ENCODE measurements around the gene TMUB1. TPM values are rescaled to one million over a fixed set of nuclear protein-coding genes. Genes with fewer than 3 reads are reported as not detected.

TMUB1 gene
- total and polyA plus RNA-seq, 9 of the 15 experiments (the other 6 are each of a cell fraction or from before 2014, with no cell fraction given) = 0.14 to 241 (median 74.1) TPM

DNA sequence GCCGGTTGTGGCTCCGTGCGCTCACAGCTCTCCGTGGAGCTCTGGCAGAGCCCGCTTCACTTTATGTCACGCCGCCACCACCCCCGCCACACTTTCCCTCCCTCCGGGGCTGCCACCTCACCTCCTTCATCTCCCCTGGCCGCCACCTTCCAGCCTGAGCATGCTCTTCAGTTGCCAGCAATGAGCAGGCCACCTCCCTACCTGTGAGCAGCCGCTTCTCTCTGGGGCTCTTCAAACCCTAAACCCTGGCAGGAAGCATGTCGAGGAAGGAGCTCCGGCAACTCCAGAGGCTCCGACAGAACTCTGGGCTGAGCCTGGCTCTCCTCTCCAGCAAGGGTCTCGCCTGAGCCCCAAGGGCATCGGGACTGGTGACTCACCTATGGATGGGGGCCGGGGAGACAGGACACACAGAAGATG, 47.5 kb upstream of the TMUB1 start (continued):
- TF ChIP-seq, protein P1, sequence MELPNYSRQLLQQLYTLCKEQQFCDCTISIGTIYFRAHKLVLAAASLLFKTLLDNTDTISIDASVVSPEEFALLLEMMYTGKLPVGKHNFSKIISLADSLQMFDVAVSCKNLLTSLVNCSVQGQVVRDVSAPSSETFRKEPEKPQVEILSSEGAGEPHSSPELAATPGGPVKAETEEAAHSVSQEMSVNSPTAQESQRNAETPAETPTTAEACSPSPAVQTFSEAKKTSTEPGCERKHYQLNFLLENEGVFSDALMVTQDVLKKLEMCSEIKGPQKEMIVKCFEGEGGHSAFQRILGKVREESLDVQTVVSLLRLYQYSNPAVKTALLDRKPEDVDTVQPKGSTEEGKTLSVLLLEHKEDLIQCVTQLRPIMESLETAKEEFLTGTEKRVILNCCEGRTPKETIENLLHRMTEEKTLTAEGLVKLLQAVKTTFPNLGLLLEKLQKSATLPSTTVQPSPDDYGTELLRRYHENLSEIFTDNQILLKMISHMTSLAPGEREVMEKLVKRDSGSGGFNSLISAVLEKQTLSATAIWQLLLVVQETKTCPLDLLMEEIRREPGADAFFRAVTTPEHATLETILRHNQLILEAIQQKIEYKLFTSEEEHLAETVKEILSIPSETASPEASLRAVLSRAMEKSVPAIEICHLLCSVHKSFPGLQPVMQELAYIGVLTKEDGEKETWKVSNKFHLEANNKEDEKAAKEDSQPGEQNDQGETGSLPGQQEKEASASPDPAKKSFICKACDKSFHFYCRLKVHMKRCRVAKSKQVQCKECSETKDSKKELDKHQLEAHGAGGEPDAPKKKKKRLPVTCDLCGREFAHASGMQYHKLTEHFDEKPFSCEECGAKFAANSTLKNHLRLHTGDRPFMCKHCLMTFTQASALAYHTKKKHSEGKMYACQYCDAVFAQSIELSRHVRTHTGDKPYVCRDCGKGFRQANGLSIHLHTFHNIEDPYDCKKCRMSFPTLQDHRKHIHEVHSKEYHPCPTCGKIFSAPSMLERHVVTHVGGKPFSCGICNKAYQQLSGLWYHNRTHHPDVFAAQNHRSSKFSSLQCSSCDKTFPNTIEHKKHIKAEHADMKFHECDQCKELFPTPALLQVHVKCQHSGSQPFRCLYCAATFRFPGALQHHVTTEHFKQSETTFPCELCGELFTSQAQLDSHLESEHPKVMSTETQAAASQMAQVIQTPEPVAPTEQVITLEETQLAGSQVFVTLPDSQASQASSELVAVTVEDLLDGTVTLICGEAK (IDR thresholded peaks at IDR 0.05) = no peak
- TF ChIP-seq, protein P1 (CRISPR knock-in tag; IDR thresholded peaks at IDR 0.05) = no peak
- TF ChIP-seq RFX5 (IDR thresholded peaks at IDR 0.05; ENCODE audit: low read depth, low read length) = no peak
- no peak for TF ChIP-seq SIN3A (IDR thresholded peaks at IDR 0.05; ENCODE audit: borderline replicate concordance in 2 of 2, control insufficient read depth in 1 of 2, low read depth in 2 of 2, low read length in 2 of 2)
- TF ChIP-seq ASH1L (IDR thresholded peaks at IDR 0.05; ENCODE audit: borderline replicate concordance, low read depth, partially characterized antibody) = no peak

Measured in K562 (cell line).